ENCODE results near the gene DDOST. TPM values are rescaled to one million over a fixed set of nuclear protein-coding genes. Genes with fewer than 3 reads are reported as not detected.

Gene DDOST
- total RNA-seq, 2 donors from 2014 or later = 180 to 206 TPM

DNA sequence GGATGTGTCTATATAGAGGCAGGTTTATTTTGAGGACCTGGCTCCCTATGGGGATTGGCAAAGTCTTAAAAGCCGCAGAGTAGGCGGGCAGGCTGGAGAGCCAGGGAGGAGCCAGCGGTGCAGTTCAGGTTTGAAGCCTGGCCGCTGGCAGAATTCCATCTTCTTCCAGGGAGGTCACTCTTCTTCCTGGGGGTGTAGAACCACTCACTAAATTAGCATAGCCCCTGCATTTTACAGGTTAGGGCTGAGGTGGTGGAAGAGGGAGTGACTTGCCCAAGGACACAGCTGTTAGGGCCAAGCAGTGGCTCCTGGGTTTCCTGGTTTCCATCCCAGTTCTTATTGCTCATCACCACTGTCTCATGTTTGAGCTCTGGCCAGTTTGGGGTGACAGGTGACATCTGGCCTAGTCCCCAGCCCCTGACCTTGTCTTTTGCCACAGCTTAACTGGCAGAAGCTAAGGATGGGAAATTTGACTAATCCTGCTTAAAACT, 26.5 kb downstream of the DDOST start:
- intact Hi-C loops (cut with DNase I, micrococcal nuclease) = loop anchor here in 1 of 2 donors (5.0 kb wide), 1 partner anchor 112 kb away; no protein-coding TSS in a partner anchor
- DNase-seq = peak; percentile 56 to 60
- peak; percentile 61 for ATAC-seq

DNA sequence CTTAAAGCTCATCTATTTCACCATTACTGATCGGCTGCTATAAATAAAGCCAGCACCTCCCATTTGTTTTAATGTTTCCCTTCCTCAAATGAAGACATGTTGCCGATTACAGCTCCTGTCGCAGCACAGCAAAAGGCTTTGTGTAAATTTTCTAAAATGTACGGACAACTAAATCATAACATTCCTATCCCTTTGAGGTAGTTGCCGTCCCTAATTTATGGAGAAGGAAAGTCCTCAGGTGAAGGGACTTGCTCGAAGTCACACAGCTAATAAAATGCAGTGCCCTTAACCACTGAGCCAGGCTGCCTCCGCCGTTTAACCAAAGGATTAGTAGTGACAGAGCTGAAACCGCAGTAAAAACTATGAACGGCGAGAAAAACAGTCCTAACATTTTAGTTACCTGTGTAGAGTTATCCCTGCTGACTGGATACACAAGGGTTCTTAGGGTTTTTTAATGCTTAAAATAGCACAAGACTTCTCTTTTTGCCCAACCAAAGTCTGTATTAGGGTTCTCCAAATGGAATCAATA, 27.0 kb downstream of the DDOST start:
- ATAC-seq (peak; percentile 9), DNase-seq (no peak)
- intact Hi-C loops (cut with DNase I, micrococcal nuclease) = no loop called here

DNA sequence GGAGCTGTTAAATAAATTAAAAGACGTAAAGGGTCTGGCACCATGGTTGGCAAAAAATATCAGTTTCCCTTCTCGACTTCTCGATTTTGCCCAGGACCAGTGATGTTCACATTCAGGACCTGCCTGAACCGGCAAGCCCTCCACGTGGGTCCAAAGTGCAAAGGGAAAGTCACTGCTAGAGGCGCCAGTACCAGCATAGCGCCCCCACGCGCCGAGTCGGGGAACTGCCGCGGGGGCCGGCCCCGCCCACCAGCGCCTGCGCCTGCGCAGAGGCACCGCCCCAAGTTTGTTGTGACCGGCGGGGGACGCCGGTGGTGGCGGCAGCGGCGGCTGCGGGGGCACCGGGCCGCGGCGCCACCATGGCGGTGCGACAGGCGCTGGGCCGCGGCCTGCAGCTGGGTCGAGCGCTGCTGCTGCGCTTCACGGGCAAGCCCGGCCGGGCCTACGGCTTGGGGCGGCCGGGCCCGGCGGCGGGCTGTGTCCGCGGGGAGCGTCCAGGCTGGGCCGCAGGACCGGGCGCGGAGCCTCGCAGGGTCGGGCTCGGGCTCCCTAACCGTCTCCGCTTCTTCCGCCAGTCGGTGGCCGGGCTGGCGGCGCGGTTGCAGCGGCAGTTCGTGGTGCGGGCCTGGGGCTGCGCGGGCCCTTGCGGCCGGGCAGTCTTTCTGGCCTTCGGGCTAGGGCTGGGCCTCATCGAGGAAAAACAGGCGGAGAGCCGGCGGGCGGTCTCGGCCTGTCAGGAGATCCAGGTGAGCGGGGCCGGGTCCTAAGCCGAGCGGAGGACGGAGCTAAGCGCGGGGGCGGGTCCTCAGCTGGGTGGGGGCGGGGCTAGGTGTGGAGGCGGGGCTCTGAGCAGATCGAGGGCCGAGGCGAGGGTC, 27.7 kb downstream of the DDOST start, which contains the start of gene PINK1:
PINK1 (plus strand) TSS at position 269 of the 875 bp plus-strand sequence; CDS start at position 360, 91 bp downstream.
- DNase-seq (peak; percentile 81 to 85), ATAC-seq (peak; percentile 92)
- intact Hi-C loops (cut with DNase I, micrococcal nuclease) = no loop called here

DNA sequence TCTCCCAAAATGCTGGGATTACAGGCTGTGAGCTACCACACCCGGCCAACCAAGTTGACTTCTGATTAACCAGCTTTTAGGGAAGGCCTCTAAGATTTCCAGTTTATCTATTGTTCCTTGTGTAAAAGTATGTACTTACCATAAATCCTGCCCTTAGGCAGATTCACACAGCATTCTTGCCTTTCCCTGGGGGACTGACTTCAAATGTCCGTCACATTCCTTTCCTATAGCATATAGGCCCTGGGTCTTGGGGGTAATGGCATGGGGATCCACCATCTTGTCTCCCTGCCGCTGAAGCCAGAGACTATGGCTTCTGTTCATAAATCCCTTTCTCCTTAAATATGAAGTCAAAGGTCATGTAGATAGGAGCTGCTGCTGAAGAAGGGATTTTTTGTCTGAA, 28.8 kb downstream of the DDOST start:
- ATAC-seq = no peak
- intact Hi-C loops (cut with DNase I, micrococcal nuclease) = no loop called here
- no peak for DNase-seq

DNA sequence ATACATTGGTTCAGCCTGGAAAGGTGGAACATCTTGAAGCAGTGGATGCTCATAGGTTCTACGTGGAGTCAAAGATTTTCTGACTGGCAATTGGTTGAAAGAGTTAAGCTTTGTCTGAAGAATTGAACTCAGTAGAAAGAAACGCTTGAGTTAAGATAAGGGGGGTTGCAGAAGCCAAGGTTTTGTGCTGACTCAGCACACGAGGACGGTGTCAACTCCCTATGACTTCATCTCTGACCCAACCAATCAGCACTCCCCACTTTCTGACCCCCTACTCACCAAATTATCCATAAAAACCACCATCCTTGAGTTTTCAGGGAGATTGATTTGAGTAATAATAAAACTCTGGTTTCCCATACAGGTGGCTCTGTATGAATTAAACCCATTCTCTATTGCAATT, 30.4 kb downstream of the DDOST start:
- intact Hi-C loops (cut with DNase I, micrococcal nuclease) = no loop called here
- no peak for ATAC-seq
- no peak for DNase-seq

DNA sequence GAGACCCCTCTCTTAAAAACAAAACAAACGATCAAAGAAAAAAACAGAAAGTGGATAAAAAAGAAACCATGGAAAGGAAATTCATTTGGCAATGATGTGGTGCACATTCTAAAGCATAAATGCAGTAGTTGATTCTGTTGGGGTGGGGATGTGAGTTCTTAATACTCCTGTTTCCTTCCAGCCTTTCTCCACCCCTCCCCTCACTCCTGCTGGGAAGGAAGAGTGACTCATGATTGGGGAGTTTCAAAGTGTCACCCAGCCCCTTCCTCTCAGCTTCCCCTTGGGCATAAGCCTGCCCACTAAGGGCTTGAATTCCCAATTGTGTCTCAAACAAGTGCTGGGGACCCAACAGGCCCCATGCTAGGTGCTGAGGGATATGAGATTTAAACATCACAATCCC, 34.6 kb downstream of the DDOST start:
- ATAC-seq = no peak

DNA sequence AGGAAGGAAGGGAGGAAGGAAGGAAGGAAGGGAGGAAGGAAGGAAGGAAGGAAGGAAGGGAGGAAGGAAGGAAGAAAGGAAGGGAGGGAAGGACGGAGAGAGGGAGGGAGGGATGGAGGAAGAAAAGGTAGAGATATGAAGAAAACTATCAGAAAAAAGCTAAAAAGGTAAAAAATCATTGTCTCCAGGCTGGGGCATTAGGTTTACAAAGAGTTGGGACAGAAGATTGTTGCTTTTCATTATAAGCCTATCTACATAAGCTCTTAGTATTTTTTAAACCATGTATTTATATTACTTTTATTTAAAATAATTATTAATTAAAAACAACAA, 35.1 kb downstream of the DDOST start:
- DNase-seq (no peak), ATAC-seq (no peak)
- intact Hi-C loops (cut with DNase I, micrococcal nuclease) = no loop called here

More for the DNA sequence above, 34.6 kb downstream of the DDOST start:
- intact Hi-C loops (cut with DNase I, micrococcal nuclease) = no loop called here
- DNase-seq = no peak

DNA sequence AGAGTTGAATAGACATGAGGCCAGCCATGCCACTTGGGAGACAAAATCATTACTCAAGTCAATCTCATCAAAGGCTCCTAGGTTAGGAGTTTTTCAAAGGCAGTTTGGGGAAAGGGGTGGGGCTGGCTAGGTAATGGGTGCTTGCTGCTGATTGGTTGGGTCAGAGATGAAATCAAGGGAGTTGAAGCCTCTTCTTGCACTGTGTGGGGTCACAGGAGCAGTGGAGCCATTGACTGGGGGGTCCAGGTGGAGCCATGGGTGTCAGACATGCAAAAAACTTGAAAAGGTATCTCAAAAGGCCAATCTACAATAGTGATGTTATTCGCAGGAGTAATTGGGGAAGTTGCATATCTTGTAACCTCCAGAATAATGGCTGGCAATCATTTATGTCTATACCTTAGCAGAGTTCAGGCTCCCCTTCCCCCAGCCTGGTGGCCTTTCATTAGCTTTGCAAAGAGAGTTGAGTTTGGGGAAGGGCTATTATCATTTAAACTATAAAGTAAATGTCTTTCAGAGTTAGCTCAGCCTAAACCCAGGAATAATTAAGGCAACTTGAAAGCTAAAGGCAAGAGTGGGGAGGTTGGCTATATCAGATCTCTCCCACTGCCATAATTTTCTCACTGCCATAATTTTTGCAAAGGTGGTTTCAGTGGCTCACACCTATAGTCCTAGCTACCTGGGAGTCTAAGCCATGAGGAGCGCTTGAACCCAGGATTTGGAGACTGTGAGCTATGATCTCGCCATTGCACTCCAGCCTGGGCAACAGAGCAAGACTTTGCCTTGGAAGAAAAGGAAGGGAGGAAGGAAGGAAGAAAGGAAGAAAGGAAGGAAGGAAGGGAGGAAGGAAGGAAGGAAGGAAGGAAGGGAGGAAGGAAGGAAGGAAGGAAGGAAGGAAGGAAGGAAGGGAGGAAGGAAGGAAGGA, 35.7 kb downstream of the DDOST start:
- DNase-seq = no peak
- intact Hi-C loops (cut with DNase I, micrococcal nuclease) = no loop called here
- ATAC-seq = no peak

DNA sequence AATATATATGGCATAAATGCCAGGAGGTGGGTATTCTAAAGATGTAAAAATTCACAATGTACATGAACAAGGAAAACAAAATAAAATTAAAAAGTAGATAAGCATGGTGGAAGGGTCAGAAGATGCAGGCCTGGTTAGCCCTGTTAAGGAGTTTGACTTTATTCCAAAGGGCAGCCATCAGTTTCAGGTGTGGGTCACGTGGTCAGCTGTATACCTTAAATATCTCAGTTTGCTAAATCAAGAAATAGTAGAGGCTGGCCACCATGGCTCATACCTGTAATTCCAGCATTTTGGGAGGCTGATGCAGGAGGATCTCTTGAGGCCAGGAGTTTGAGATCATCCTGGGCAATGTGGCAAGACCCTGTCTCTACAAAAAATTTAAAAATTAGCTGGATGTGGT, 36.5 kb downstream of the DDOST start:
- intact Hi-C loops (cut with DNase I, micrococcal nuclease) = no loop called here
- DNase-seq (no peak), ATAC-seq (no peak)

DNA sequence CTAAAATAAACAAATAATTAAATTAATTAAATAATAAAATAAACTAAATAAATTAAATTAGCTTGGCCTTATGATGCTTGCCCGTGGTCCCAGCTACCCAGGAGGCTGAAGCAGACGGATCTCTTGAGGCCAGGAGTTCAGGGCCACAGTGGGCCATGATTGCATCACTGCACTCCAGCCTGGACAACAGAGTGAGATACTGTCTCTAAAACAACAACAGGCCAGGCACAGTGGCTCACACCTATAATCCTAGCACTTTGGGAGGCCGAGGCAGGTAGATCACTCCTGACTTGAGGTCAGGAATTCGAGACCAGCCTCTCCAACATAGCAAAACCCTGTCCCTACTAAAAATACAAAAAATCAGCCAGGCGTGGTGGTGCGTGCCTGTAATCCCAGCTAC, 40.2 kb downstream of the DDOST start:
- intact Hi-C loops (cut with DNase I, micrococcal nuclease) = no loop called here
- DNase-seq = no peak
- no peak for ATAC-seq

DNA sequence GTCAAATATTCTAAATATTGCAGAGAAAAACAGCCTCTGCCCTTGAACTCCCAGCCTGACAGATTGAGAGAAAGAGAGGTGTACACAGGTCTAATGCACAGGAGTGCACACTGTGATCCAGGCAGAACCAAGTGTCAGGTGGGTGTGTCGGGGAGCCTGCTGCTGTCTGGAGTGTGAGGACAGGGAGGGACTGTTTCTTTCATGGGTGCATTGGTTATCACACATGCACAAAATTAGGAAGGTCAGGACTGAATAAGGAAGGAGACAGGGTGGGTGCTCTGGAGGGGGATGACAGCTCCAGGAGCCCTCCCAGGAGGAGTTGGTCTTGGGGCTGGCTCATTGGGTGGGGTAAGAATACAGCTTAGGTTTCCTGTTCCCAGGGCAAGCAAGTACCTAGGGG, 41.2 kb downstream of the DDOST start:
- no peak for DNase-seq
- intact Hi-C loops (cut with DNase I, micrococcal nuclease) = no loop called here
- no peak for ATAC-seq

DNA sequence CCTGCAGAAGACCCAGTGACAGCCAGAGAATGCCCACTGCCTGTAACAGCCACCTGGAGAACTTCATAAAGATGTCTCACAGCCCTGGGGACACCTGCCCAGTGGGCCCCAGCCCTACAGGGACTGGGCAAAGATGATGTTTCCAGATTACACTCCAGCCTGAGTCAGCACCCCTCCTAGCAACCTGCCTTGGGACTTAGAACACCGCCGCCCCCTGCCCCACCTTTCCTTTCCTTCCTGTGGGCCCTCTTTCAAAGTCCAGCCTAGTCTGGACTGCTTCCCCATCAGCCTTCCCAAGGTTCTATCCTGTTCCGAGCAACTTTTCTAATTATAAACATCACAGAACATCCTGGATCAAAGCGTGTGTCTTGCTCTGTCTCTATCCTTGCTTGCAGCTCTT, 42.6 kb downstream of the DDOST start:
- ATAC-seq = no peak
- no peak for DNase-seq
- intact Hi-C loops (cut with DNase I, micrococcal nuclease) = no loop called here

DNA sequence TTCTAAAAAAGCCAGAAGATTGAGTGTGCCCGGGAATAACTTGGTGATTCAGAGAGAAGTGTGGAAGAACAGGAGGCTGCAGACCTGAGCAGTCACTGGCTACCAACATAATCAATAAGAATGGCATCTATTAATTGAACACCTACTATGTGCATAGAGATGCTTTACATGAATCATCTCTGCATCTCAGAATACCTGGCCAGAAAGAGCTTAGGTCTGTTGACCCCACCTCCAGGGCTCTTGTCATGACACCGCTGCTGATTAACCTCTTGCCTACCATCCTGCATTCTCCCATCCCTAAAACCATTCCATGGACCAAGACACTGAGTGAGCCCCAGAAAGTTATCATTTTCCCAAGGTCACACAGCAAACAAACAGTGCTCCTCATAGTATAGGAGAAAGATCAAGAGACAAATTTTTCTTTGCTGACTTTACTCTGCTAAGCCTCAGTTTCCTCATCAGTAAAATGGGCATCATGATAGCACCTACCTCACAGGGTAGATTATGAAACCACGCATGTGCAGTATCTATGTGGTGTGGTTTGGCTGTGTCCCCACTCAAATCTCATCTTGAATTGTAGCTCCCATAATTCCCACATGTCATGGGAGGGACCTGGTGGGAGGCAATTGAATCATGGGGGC, 44.2 kb downstream of the DDOST start:
- intact Hi-C loops (cut with DNase I, micrococcal nuclease) = no loop called here
- DNase-seq (no peak), ATAC-seq (no peak)

DNA sequence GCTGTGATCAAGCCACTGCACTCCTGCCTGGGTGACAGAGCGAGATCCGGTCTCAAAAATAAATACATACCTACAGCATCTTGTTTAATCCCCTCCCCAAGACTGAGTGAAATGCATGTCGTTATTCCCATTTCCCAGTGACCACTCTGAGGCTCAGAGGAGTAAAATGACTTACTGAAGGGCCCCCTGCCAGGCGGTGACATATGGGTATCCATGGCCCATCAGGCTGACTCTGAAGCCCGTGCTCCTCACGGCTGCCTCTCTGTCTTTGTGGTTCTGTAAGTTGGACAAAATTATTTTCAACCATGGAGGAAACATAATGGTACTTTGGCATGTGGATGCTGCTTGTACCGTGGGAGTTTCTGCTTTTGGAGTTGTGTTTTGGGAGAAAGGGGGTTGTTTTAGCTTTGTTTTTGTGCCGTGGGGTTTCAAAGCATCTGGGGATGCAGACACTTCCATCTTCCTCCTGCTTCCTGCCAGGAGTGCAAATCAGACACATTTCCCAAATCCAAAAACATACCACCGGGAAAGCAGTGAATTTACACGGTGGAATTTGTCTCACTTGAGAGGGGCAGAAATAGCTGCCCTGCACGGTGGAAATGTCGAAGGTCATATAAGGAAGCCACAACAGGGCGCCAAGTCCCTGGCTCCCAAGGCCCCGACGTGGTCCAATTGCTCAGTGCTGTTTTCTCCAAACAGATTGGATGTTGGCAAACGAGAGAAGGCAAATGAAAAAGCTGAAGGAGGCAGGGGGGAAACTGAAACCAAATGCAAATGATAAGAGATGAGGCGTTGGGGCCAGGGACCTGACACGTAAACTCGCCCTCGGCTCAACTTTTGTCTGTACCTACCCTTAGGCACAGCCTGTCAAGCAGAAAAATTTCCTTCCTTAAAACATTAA, 45.0 kb downstream of the DDOST start:
- intact Hi-C loops (cut with DNase I, micrococcal nuclease) = no loop called here
- no peak for DNase-seq
- ATAC-seq = no peak

DNA sequence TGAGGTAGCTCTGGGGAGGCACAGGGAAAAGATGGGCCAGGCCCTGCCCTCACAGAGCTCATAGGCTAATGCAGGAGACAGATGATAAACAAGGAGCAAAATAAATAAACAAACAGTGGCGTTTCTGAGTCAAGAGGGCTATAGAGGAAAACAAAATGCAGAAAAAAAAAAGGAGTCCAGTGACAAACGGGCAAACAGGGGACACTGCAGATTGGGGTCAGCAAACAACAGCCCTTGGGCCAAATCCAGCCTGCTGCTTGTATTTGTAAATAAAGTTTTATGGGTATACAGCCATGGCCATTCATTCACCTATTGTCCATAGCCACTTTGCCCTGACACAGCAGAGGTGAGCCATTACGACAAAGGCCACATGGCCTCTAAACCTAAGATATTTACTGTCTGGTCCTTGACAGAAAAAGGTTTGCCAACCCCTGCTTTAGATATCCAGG, 47.0 kb downstream of the DDOST start:
- intact Hi-C loops (cut with DNase I, micrococcal nuclease) = no loop called here
- DNase-seq = no peak
- ATAC-seq = no peak

DNA sequence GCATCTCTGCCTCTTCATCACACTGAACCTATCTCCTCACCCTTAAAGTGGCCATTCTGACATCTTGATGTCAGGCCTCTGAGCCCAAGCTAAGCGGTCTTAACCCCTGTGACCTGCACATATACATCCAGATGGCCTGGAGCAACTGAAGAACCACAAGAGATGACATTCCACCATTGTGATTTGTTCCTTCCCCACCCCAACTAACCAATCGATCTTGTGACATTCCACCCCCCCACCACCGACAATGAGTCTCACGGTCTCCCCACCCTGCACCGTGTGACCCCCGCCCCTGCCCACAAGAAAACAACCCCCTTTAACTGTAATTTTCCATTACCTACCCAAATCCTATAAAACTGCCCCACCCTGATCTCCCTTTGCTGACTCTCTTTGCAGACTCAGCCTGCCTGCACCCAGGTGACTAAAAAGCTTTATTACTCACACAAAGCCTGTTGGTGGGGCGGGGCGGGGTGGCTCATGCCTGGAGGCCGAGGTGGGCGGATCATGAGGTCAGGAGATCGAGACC, 48.9 kb downstream of the DDOST start:
- peak; percentile 79 to 83 for DNase-seq
- peak; percentile 62 for ATAC-seq
- intact Hi-C loops (cut with DNase I, micrococcal nuclease) = no loop called here

DNA sequence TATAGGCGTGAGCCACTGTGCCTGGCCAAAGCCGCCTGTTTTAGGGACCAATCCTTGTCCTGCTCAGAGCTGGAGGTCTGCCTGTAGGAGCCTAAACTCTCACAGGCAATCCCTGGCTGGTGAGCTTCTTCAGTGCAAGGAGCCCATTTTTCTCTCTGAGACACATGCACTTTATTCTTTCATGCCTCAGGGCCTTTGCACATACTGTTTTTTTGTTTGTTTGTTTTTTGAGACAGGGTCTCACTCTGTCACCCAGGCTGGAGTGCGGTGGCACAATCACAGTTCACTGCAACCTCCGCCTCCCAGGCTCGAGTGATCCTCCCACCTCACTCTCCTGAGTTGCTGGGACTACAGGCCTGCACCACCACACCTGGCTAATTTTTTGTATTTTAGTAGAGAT, 49.5 kb downstream of the DDOST start:
- DNase-seq (no peak), ATAC-seq (no peak)
- intact Hi-C loops (cut with DNase I, micrococcal nuclease) = no loop called here

DNA sequence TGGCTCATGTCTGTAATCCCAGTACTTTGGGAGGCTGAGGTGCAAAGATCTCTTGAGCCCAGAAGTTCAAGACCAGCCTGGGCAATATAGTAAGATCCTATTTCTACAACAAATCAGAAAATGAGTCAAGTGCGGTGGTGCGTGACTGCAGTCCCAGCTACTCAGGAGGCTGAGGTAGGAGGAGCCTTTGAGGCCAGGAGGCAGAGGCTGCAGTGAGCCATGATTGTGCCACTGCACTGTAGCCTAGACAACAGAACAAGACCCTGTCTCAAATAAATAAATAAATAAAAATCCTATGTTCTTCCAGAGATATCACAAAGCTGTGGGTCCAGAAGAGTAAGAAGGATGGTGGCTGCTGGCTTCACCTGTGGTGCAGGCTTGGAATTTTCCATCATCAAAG, 50.2 kb downstream of the DDOST start:
- intact Hi-C loops (cut with DNase I, micrococcal nuclease) = no loop called here
- DNase-seq (no peak), ATAC-seq (no peak)

Data from left colon (tissue), 2 donors.